Colonic mucosa (tissue), 4 donors: ENCODE measurements around the gene MMP20. TPM values are rescaled to one million over a fixed set of nuclear protein-coding genes. Genes with fewer than 3 reads are reported as not detected.

Experiments
- DNase-seq: peaks from one replicate; pipeline ENCODE4 v3.0.0-alpha.2; 2020
- H3K27ac ChIP-seq: fragments of 200-600 bp; one replicate; pipeline ENCODE4 v1.8.0; 2021
- H3K27me3 ChIP-seq: fragments of 200-600 bp; one replicate; pipeline ENCODE4 v1.8.0; 2021
- H3K36me3 ChIP-seq: fragments of 200-600 bp; one replicate; pipeline ENCODE4 v1.8.0; 2021
- H3K4me1 ChIP-seq: fragments of 200-600 bp; one replicate; pipeline ENCODE4 v1.8.0; 2021; ENCODE audit warnings: mild to moderate bottlenecking
- H3K4me3 ChIP-seq: fragments of 200-600 bp; one replicate; pipeline ENCODE4 v1.8.0; 2021
- H3K9ac ChIP-seq, 2 donors: one replicate each; pipeline ENCODE4 v1.7.0; 2013; ENCODE audit warnings: control low read depth in 2 of 2, low read depth in 2 of 2, low read length in 2 of 2
- H3K9me3 ChIP-seq: fragments of 200-600 bp; one replicate; pipeline ENCODE4 v1.8.0; 2021
- intact Hi-C: fragments of 100-400 bp; cut with DNase I; formaldehyde crosslinking; loops from one replicate; pipeline ENCODE4 v1.14.1; 2022
- total RNA-seq, 2 donors: library from RNA; stranded (reverse); fragmentation: NEBNext Ultra II Directional in 1 of 2; extraction: Animal tissue kit (Norgen Biotek cat#: 25700) in 1 of 2; gene quantifications; one replicate each; pipeline ENCODE4 v1.2.1, GENCODE V29; 2021
- TF ChIP-seq, protein P1 (sequence below): fragments of 200-600 bp; IDR thresholded peaks from one replicate; pipeline ENCODE4 v1.8.0; 2022; ENCODE audit warnings: antibody characterized with exemption, mild to moderate bottlenecking
- donor health status: healthy.
- donor health status: DM: no; HTN: no; CAD: no.
- donor health status: DM: no; HTN: no; CAD: no.

MMP20 gene
- total RNA-seq, 2 donors from 2014 or later = not detected

GRCh38 chr11:102611291-102611690 is 13.8 kb downstream of the MMP20 start:
- no peak overlapping the region for H3K27ac ChIP-seq
- H3K36me3 ChIP-seq = no peaks in the 10 kb centered on the region
- intact Hi-C loops = loop anchor here (5.0 to 10.0 kb wide), 2 partner anchors 116 to 269 kb away; no protein-coding TSS in a partner anchor
- no peaks in the 10 kb centered on the region for H3K4me1 ChIP-seq
- DNase-seq = no peak
- no peaks in the 10 kb centered on the region for H3K27me3 ChIP-seq
- H3K9me3 ChIP-seq = no peaks in the 10 kb centered on the region
- TF ChIP-seq, protein P1, sequence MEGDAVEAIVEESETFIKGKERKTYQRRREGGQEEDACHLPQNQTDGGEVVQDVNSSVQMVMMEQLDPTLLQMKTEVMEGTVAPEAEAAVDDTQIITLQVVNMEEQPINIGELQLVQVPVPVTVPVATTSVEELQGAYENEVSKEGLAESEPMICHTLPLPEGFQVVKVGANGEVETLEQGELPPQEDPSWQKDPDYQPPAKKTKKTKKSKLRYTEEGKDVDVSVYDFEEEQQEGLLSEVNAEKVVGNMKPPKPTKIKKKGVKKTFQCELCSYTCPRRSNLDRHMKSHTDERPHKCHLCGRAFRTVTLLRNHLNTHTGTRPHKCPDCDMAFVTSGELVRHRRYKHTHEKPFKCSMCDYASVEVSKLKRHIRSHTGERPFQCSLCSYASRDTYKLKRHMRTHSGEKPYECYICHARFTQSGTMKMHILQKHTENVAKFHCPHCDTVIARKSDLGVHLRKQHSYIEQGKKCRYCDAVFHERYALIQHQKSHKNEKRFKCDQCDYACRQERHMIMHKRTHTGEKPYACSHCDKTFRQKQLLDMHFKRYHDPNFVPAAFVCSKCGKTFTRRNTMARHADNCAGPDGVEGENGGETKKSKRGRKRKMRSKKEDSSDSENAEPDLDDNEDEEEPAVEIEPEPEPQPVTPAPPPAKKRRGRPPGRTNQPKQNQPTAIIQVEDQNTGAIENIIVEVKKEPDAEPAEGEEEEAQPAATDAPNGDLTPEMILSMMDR = no peak
- H3K9ac ChIP-seq = no peak overlapping the region
- H3K4me3 ChIP-seq = no peak overlapping the region

DNA sequence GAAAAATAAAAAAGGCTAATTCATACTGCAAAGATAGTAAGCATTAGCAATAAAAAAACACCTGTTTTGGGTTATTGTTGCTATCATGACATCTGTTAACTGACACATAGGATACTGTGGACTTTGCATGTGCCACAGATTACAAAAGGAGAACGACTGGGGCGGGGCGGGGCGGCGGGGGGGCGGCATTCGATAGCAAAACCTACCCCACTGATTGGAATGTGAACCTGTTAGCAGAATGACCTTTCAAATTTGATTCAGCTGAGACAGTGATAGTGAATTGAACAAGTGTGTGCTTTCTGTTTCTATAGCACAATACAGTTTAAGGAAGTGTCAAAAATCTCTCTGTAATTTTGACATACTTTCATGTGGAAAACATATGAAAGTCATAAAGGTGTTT is 14.9 kb downstream of the MMP20 start:
- Histone ChIP-seq H3K4me3 (no peak overlapping the region), H3K27ac (no peak overlapping the region), H3K9ac (no peak overlapping the region), H3K27me3 (no peaks in the 10 kb centered on the region), H3K9me3 (no peaks in the 10 kb centered on the region), H3K36me3 (no peaks in the 10 kb centered on the region), H3K4me1 (no peaks in the 10 kb centered on the region)
- TF ChIP-seq, protein P1 = no peak
- intact Hi-C loops = loop anchor here (5.0 to 10.0 kb wide), 2 partner anchors 115 to 268 kb away; no protein-coding TSS in a partner anchor
- DNase-seq = no peak

GRCh38 chr11:102608699-102609098 is 16.4 kb downstream of the MMP20 start:
- intact Hi-C loops = no loop called here
- H3K4me1 ChIP-seq = no peaks in the 10 kb centered on the region
- H3K4me3 ChIP-seq = no peak overlapping the region
- TF ChIP-seq, protein P1 = no peak
- no peaks in the 10 kb centered on the region for H3K36me3 ChIP-seq
- H3K27ac ChIP-seq = no peak overlapping the region
- no peaks in the 10 kb centered on the region for H3K27me3 ChIP-seq
- H3K9me3 ChIP-seq = no peaks in the 10 kb centered on the region
- H3K9ac ChIP-seq = no peak overlapping the region
- DNase-seq = no peak

- no peak overlapping the region for H3K4me3 ChIP-seq
- TF ChIP-seq, protein P1 = no peak
- H3K27me3 ChIP-seq = no peaks in the 10 kb centered on the region
- H3K9ac ChIP-seq = no peak overlapping the region
- no peak overlapping the region for H3K27ac ChIP-seq
- no peaks in the 10 kb centered on the region for H3K9me3 ChIP-seq
- no peaks in the 10 kb centered on the region for H3K4me1 ChIP-seq
- DNase-seq = no peak
- intact Hi-C loops = no loop called here
- H3K36me3 ChIP-seq = no peaks in the 10 kb centered on the region
Measured at GRCh38 chr11:102604875-102605274, 20.3 kb downstream of the MMP20 start.

DNA sequence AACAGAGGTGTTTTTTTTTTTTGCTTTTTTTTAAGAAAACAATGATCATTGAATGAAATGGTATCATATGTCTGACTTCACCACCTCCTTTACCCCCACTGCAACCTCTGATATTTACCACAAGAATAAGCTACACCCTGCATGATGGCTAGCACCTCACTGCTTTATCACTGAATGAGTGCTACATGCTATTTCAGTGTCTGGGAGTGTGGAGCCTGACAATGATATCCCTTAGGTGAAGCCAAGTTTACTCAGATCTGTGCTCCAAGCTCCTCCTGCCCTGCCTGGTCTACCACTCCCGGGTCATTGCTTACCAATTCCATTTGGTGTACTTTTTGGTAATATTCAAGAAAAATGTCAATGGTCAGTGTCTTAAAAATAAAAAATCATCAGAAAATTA is 21.1 kb downstream of the MMP20 start:
- intact Hi-C loops = no loop called here
- Histone ChIP-seq H3K27me3 (no peaks in the 10 kb centered on the region), H3K36me3 (no peaks in the 10 kb centered on the region), H3K9ac (no peak overlapping the region), H3K4me1 (no peaks in the 10 kb centered on the region), H3K4me3 (no peak overlapping the region), H3K27ac (no peak overlapping the region), H3K9me3 (no peaks in the 10 kb centered on the region)
- TF ChIP-seq, protein P1 = no peak
- DNase-seq = no peak

GRCh38 chr11:102603576-102603975 is 21.6 kb downstream of the MMP20 start:
- no peak for DNase-seq
- Histone ChIP-seq H3K36me3 (no peaks in the 10 kb centered on the region), H3K27ac (no peak overlapping the region), H3K4me3 (no peak overlapping the region), H3K9ac (no peak overlapping the region), H3K4me1 (no peaks in the 10 kb centered on the region), H3K27me3 (no peaks in the 10 kb centered on the region), H3K9me3 (no peaks in the 10 kb centered on the region)
- TF ChIP-seq, protein P1 = no peak
- intact Hi-C loops = no loop called here
